Inflammatory macrophage (primary cell): ENCODE results near the gene NASP.
"Not testable (repeated sequence)": the region's sequence is repeated elsewhere in the genome, so short reads cannot be mapped to it uniquely, and the experiment has no call there.

Source experiments
- DNase-seq, 2 donors: peaks; one replicate each; pipeline ENCODE4 v3.0.0-alpha.2; 2020 to 2022

NASP gene

DNA sequence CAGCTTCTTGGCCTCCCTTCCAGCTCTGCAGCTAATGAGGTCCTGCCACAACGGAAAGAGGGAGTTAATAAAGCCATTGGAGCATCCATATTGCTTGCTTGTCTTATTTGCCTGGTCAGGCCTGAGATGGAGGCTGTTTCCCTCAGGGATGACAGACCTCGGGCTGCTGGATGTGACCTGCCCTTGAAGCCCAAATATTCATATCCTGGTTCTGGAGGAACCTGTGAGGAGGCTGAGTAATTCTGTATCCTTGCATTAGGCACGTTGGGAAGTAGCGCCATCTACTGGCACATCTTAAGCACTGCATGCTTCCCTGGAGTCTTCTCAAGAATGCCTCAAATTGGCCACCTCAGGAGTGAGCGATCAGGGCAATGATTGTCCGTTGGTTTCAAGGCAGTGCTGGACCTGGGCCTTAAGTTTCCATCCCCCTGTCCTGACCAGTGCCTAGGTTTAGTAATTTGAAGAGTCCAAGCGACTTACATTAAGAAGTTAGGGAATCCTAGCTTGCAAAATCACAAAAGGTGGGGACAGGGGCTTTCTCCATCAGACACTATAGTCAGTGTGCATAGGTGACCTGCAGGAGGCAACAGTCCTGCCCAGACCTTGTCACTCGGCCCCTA, 13.8 kb upstream of the NASP start:
- DNase-seq: peak; percentile 78 to 83

GRCh38 chr1:45570631-45571030, 13.2 kb upstream of the NASP start:
- no peak for DNase-seq

GRCh38 chr1:45573231-45573804, 10.5 kb upstream of the NASP start:
- no peak for DNase-seq

DNA sequence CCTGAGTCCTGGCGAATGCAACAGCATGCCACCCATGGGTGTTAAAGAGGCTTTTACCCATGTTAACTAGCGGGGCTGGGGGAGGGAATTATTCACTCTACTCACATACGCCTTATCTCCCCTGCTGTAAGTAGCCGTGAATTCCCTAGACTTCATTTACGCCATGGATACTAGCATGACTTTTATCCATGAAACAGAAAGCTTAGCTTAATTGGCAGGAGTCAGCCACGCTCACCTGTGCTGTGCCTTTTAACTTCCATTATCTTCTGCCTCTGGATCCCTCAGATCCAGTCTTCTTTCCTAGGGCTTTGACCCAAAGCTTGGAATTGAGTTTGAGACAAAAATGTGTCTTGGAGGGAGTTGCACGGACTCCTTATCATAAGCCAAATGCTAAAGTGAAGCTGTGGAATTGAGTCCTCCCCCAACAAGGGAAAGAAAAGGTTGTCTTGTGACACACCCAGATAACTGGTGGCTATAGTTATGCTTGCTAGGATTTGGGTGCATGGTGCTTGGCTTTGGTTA, 9.7 kb upstream of the NASP start:
- no peak for DNase-seq

GRCh38 chr1:45583264-45583665, 576 bp upstream of the NASP start:
- peak; percentile 98 to 99 for DNase-seq

GRCh38 chr1:45584351-45585109, 689 bp downstream of the NASP start:
- DNase-seq: peak; percentile 89 to 90

- no peak for DNase-seq
These were observed 1.2 kb downstream of the NASP start for GRCh38 chr1:45585110-45585426.

GRCh38 chr1:45585496-45586075, 1.7 kb downstream of the NASP start:
- no peak for DNase-seq

GRCh38 chr1:45586769-45587168, 2.9 kb downstream of the NASP start:
- DNase-seq: no peak

DNA sequence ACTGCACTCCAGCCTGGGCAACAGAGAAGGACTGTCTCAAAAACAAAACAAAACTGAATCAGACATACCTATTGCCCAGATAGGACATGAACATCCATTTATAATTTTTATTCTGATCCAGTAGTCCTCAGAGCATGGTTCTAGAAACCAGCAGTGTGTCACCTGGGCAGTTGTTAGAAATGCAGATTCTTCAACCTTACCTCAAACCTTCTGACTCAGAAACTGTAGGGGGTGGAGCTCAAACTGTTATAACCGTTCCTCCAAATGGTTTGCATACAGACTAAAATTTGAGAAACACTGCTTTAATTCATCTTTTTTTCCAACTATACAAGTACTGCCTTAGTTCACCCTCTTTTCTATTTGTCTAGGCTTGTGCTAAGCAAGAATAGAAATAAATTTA, 6.0 kb downstream of the NASP start:
- no peak for DNase-seq

- DNase-seq: no peak
These were observed 10.6 kb downstream of the NASP start for GRCh38 chr1:45594412-45594811.

- not testable (repeated sequence) for DNase-seq
These were observed 12.9 kb downstream of the NASP start for GRCh38 chr1:45596765-45597164.

DNA sequence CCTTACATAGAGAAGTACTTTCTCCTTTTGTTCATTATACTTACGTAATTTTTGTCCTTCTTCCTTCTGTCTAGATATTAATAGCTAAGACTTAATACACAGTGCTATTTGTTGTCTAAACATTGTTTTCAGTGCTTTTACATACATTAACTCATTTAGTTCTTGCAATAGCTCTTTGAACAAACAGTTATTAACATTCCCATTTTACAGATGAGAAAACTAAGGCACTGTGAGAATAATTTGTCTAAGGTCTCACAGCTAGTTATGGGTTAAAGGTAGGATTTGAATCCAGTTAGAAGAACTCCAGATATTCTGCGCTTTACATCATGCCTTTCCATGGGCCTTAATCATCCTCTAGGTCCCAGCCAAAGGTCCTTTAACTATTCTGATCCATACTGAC, 20.4 kb downstream of the NASP start:
- DNase-seq: no peak

GRCh38 chr1:45607404-45608074, 23.7 kb downstream of the NASP start:
- DNase-seq: peak; percentile 29 to 46

DNA sequence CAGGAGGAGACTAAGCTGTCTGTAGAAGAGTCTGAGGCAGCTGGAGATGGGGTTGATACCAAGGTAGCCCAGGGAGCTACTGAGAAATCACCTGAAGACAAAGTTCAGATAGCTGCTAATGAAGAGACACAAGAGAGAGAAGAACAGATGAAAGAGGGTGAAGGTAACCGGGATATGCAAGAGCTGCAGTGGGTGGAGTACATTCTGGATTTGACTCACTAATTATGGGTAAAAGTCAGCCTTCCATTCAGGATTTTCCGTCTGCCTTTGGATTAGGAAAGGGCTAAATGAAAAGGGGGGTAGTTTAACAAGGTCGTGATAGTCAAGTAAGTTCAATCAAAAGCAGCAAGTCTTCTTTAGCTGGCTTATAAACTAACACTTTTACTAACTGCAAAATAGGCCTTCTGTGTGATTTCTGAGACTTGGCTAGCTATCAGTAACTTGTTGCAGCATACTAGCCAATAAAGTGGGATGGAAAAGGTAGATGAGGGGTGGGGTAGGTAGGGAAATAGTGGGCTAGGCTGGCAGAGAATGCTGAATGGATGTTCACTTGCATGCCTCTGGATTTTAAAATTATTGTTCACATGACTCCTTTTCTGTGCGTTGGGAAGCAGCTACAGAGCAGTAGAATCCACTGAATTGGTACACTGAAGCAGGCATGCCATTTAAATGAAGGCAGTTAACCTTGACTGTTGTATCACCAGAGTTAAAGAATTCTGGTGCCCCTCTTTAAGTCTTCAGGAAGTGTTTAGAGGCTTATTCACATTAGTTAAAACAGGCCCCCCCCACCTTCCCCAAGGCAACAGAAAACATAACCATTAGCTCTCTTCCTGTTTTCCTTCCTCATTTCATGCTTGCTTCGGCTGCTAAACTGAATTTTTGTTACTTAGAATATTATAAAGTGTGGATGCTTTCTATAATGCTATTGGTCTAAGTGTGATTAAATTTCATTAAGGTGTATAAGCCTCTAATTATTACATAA, 24.6 kb downstream of the NASP start:
- peak; percentile 31 to 40 for DNase-seq

DNA sequence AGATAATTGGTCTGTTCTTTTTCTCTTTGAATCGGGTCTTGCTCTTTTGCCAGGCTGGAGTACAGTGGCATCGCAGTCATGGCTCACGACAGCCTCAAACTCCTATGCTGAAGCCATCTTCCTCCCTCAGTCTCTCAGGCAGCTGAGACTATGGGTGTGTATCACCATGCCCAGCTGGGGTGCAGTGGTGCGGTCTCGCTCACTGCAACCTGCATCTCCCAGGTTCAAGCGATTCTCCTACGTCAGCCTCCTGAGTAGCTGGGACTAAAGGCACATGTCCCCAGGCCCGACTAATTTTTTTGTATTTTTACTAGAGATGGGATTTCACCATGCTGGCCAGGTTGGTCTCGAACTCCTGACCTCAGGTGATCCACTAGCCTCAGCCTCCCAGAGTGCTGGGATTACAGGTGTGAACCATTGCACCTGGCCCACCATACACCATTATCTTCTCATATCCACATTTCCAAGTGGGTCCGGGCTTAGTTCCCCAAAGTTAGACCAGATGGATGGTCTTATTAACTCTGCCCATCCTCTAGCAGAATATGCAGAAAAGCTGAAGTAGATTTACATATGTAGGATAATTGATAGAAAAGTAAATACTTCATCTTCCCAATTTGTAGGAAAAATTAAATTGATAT, 26.9 kb downstream of the NASP start:
- no peak for DNase-seq

- DNase-seq: no peak
These were observed 29.2 kb downstream of the NASP start for GRCh38 chr1:45612941-45613579.

DNA sequence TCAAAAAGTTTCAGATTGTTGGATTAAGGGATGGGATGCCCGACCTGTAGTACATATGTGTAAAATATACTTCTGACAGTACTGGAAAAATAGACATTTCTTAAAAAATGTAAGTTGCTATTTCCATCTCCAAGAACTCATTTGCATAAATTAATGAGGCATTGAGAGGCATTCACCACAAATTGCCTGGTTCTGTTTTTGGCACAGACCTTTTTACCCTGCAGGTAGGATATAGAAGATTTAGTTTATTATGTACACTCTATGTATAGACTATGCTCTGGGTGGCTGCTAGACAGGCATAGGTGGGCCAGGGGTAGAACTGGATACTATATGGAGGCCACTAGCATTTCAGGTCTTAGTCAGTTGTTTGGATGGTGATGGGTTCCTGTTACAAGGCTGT, 32.0 kb downstream of the NASP start:
- no peak for DNase-seq

- DNase-seq: no peak
These were observed 33.8 kb downstream of the NASP start for GRCh38 chr1:45617618-45618017.

GRCh38 chr1:45619149-45619921, 35.5 kb downstream of the NASP start:
- no peak for DNase-seq
